ENCODE data around the gene RAB31. TPM values are rescaled to one million over a fixed set of nuclear protein-coding genes. Genes with fewer than 3 reads are reported as not detected.

The RAB31 gene
- total RNA-seq, 2 donors from 2014 or later = 7.7 to 86.9 TPM

GRCh38 chr18:9845256-9845655 is 137.2 kb downstream of the RAB31 start:
- H3K27me3 ChIP-seq (replicated peaks; ENCODE audit: insufficient read depth) = no peaks in the 10 kb centered on the region
- TF ChIP-seq CTCF (IDR thresholded peaks at IDR 0.05) (no peak), POLR2A (IDR thresholded peaks at IDR 0.05) (no peak), POLR2AphosphoS5 (IDR thresholded peaks at IDR 0.05) (no peak)
- no peaks in the 10 kb centered on the region for H3K9me3 ChIP-seq
- H3K4me3 ChIP-seq = no peak overlapping the region
- WGBS = 86% methylated on average over 3 of the region's 3 CpGs
- intact Hi-C loops (cut with DNase I) = no loop called here
- no peak for DNase-seq (ENCODE audit: low spot score)
- peaks cover 8% of the 10 kb centered on the region for H3K4me1 ChIP-seq (replicated peaks)
- H3K36me3 ChIP-seq = no peaks in the 10 kb centered on the region
- no peak overlapping the region for H3K27ac ChIP-seq

GRCh38 chr18:9846162-9846925 is 138.2 kb downstream of the RAB31 start:
- no peaks in the 10 kb centered on the region for H3K27me3 ChIP-seq (replicated peaks; ENCODE audit: insufficient read depth)
- H3K4me1 ChIP-seq (replicated peaks) = peaks cover 8% of the 10 kb centered on the region
- WGBS = 33% methylated on average over 10 of the region's 10 CpGs
- no peaks in the 10 kb centered on the region for H3K36me3 ChIP-seq
- no peaks in the 10 kb centered on the region for H3K9me3 ChIP-seq
- intact Hi-C loops (cut with DNase I) = no loop called here
- H3K4me3 ChIP-seq = peak overlapping the region in 1 of 2 donors; percentile 10
- DNase-seq (ENCODE audit: low spot score) = peak; percentile 26
- no peak for TF ChIP-seq CTCF (IDR thresholded peaks at IDR 0.05)
- no peak for TF ChIP-seq POLR2A (IDR thresholded peaks at IDR 0.05)
- TF ChIP-seq POLR2AphosphoS5 (IDR thresholded peaks at IDR 0.05) = peak; percentile 68
- peak overlapping the region; percentile 57 to 58 for H3K27ac ChIP-seq

- no peak for DNase-seq (ENCODE audit: low spot score)
- no peak overlapping the region for H3K27ac ChIP-seq
- no peaks in the 10 kb centered on the region for H3K9me3 ChIP-seq
- intact Hi-C loops (cut with DNase I) = no loop called here
- no peak overlapping the region for H3K4me3 ChIP-seq
- H3K36me3 ChIP-seq = no peaks in the 10 kb centered on the region
- no peak for TF ChIP-seq POLR2AphosphoS5 (IDR thresholded peaks at IDR 0.05)
- no peak for TF ChIP-seq POLR2A (IDR thresholded peaks at IDR 0.05)
- TF ChIP-seq CTCF (IDR thresholded peaks at IDR 0.05) = no peak
- no peaks in the 10 kb centered on the region for H3K27me3 ChIP-seq (replicated peaks; ENCODE audit: insufficient read depth)
- WGBS = 68% methylated on average over 5 of the region's 5 CpGs
- peaks cover 8% of the 10 kb centered on the region for H3K4me1 ChIP-seq (replicated peaks)
These were observed 140.2 kb downstream of the RAB31 start for GRCh38 chr18:9848170-9848879.

GRCh38 chr18:9849407-9850283 is 141.5 kb downstream of the RAB31 start:
- Histone ChIP-seq H3K4me1 (replicated peaks) (peaks cover 8% of the 10 kb centered on the region), H3K9me3 (no peaks in the 10 kb centered on the region), H3K27ac (peak overlapping the region in 1 of 2 donors; percentile 2), H3K36me3 (no peaks in the 10 kb centered on the region), H3K4me3 (no peak overlapping the region), H3K27me3 (replicated peaks; ENCODE audit: insufficient read depth) (no peaks in the 10 kb centered on the region)
- WGBS = 80% methylated on average over 18 of the region's 18 CpGs
- DNase-seq (ENCODE audit: low spot score) = peak; percentile 21
- intact Hi-C loops (cut with DNase I) = loop anchor here (10.0 kb wide), 1 partner anchor 145 kb away; the partner anchor contains the start of gene RAB31
- TF ChIP-seq POLR2AphosphoS5 (IDR thresholded peaks at IDR 0.05) (no peak), POLR2A (IDR thresholded peaks at IDR 0.05) (no peak), CTCF (IDR thresholded peaks at IDR 0.05) (no peak)
